Coronary artery (tissue), 2 donors: ENCODE measurements around the gene CAPZA1.

ENCODE experiments used
- DNase-seq: peaks from one replicate; pipeline ENCODE4 v3.0.0-alpha.2; 2017; ENCODE audit warnings: low spot score
- H3K27ac ChIP-seq, 2 donors: fragments of 200-600 bp; sonication (generic); one replicate each; pipeline ENCODE4 v1.5.1; 2016 to 2019
- H3K4me3 ChIP-seq: fragments of 200-600 bp; sonication (generic); 2 replicates; pipeline ENCODE4 v1.5.1; 2016; ENCODE audit warnings: mild to moderate bottlenecking, moderate library complexity
- CTCF ChIP-seq: fragments of 200-600 bp; sonication (generic); IDR thresholded peaks from one replicate; pipeline ENCODE4 v1.5.1; 2019; ENCODE audit warnings: antibody characterized with exemption

The CAPZA1 gene

GRCh38 chr1:112700290-112701226, 80.9 kb downstream of the CAPZA1 start:
- DNase-seq = peak; percentile 96
- TF ChIP-seq CTCF = no peak
- Histone ChIP-seq H3K27ac (peak overlapping the region; percentile 59 to 99), H3K4me3 (peak overlapping the region; percentile 43)

- no peak for TF ChIP-seq CTCF
- peak overlapping the region; percentile 59 to 99 for H3K27ac ChIP-seq
- DNase-seq = peak; percentile 74
- peak overlapping the region; percentile 23 for H3K4me3 ChIP-seq
These were observed 81.8 kb downstream of the CAPZA1 start for GRCh38 chr1:112701227-112702066.

DNA sequence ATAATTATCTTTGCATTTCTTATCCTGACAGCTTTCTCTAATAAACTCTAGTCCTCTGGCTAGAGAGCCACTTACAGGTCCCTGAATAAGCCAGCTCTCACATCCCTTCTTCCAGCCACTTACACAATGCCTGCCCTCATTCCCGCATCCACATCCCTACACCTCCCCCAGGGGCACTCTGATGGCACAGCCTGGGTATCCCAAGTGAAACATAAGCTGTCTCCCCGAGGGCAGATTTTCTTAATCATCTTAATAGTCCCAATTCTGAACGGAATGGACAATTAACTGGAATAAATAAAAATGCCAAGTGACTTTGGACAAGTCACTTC, 82.4 kb downstream of the CAPZA1 start:
- peak overlapping the region; percentile 59 to 99 for H3K27ac ChIP-seq
- DNase-seq = no peak
- H3K4me3 ChIP-seq = no peak overlapping the region
- TF ChIP-seq CTCF = no peak

DNA sequence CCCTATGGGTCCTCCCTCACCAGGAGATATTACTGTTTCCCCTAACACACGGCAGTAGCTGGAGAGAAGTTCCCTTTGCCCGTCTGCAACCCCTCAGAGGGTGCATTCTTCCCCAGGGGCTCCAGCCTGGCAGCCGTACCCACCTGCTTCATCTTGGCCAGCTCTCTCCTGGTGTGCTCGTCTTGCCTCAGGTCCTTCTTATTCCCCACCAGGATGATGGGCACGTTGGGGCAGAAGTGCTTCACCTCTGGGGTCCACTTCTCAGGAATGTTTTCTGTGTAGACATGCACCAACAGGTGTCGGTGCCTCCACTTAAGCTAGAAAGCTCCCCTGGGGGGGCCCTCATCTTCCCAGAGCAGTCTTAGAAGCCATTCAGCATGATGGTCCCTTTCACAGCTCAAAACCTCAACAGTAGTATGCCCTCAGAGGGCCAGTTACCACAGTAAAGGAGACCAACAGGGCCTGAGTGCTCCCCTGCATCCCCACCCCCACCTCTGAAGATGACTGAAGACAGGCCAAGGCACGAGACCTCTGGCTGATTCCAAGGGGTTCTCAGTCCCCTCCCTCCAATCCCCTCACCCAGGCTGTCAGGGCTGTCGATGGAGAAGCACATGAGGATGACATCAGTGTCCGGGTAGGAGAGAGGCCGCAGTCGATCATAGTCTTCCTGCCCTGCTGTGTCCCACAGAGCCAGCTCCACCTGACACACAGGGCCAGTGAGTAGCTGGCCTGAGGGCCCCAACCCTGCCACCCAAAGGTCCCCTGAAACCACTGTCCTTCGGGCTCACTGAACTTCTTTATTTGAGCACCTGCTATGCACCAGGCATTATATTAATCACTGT, 83.0 kb downstream of the CAPZA1 start:
- Histone ChIP-seq H3K4me3 (no peak overlapping the region), H3K27ac (peak overlapping the region; percentile 59 to 99)
- no peak for DNase-seq
- no peak for TF ChIP-seq CTCF

DNA sequence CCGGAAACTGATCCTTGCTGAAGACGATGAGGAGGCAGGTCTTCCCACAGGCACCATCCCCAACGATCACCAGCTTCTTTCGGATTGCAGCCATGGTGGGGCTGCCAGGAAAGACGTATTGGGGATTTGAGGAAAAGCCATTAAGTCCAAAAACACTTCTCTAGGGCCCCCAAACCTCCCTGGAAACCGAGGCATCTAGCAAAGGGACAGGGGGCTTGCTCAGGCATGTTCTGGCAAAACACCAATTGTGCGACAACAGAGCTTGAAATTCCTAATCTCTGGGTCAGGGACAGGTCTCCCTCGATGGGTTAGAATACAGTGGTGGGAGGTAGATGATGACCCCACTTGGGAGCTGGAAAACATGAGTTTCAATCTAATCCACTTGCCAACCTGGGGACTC, 84.1 kb downstream of the CAPZA1 start:
- no peak for TF ChIP-seq CTCF
- Histone ChIP-seq H3K27ac (peak overlapping the region; percentile 83 to 99), H3K4me3 (peak overlapping the region; percentile 98)
- no peak for DNase-seq

DNA sequence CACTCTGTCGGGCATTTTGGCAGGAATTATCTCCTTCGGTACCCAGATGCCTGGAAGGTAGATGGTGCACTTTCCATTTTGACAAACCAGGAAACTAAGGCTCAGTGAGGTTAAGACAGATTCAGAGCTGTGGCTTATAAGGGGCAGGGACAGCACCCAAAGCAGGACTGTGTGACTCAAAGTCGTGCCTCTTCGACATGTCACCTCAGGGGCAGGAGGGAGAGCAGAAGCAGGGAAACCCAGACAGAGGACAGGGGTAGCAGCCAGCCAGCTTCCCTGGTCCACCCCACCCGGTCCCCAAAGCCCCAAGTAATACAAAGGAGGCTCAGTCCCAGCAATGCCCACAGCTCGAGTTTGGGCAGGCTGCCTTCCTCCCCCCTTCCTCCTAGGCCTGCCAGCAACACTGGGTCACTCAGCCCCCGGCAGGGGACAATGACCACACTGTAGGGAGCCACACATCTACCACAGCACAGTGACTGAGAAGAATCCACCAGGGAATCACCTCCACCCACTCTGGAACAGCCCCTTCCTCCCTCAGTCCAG, 84.8 kb downstream of the CAPZA1 start:
- TF ChIP-seq CTCF = no peak
- H3K27ac ChIP-seq = peak overlapping the region; percentile 83 to 99
- peak overlapping the region; percentile 98 for H3K4me3 ChIP-seq
- no peak for DNase-seq
